GM13976 (cell line): ENCODE measurements around the gene IGF2R.

Source experiments
- DNase-seq: peaks from one replicate; pipeline ENCODE4 v3.0.0; 2012; ENCODE audit warnings: low spot score
- CTCF ChIP-seq: IDR thresholded peaks from 2 replicates; pipeline ENCODE4 v1.5.1; 2012; ENCODE audit warnings: borderline replicate concordance, mild to moderate bottlenecking; ENCODE audit not compliant: insufficient read depth; ENCODE audit errors: extremely low read depth, missing control alignments, control extremely low read depth
- in situ Hi-C: fragments of 300-500 bp; cut with MboI; formaldehyde crosslinking; loops from one replicate; pipeline ENCODE4 v1.12.0; 2022; ENCODE audit warnings: low sequenced_read_pairs, mixed read lengths, inconsistent platforms; ENCODE audit not compliant: unreplicated experiment

The IGF2R gene

DNA sequence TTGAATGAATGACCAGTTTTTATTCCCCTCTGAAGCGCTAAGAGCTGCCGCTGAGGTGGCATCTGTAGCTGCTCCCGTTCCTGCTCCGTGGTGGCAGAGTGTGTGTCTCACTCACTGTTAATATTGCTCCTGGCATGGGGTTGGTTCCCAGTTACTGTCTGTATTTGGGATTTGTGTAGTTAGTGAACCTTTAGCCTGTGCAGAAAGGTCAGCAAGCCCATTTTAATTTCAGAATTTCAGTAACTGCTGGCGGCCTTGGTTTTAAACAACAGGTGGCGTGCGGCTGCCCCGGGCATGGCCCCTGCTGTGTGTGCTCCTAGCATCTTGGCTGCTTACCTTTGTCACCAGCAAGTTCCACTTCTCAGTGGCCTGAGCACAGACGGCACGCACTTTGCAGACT lies 98.7 kb downstream of the IGF2R start:
- TF ChIP-seq CTCF, result no peak
- DNase-seq, result no peak
- in situ Hi-C loops, result no loop called here

GRCh38 chr6:160068346-160068745 lies 99.5 kb downstream of the IGF2R start:
- in situ Hi-C loops, result no loop called here
- no peak for DNase-seq
- TF ChIP-seq CTCF, result no peak

GRCh38 chr6:160069050-160069454 lies 100.2 kb downstream of the IGF2R start:
- in situ Hi-C loops, result no loop called here
- TF ChIP-seq CTCF, result no peak
- peak; percentile 56 for DNase-seq

GRCh38 chr6:160069459-160069858 lies 100.6 kb downstream of the IGF2R start:
- no peak for TF ChIP-seq CTCF
- in situ Hi-C loops, result no loop called here

GRCh38 chr6:160070427-160070826 lies 101.5 kb downstream of the IGF2R start:
- no peak for TF ChIP-seq CTCF
- in situ Hi-C loops, result no loop called here
- no peak for DNase-seq

More at GRCh38 chr6:160069459-160069858, 100.6 kb downstream of the IGF2R start:
- no peak for DNase-seq

- in situ Hi-C loops, result no loop called here
- TF ChIP-seq CTCF, result no peak
- no peak for DNase-seq
Observed at GRCh38 chr6:160070831-160071230, 101.9 kb downstream of the IGF2R start.
